GM21367 (cell line): ENCODE results near the gene ADGRD2.

Source experiments
- ATAC-seq: cut with Tn5 transposase; IDR thresholded peaks from one replicate; pipeline ENCODE4 v1.9.1; 2021; ENCODE audit not compliant: unreplicated experiment

ADGRD2 gene

GRCh38 chr9:124495126-124496074 is 45.1 kb downstream of the ADGRD2 start:
- no peak for ATAC-seq

- ATAC-seq, result no peak
Measured at GRCh38 chr9:124496075-124496449, 45.8 kb downstream of the ADGRD2 start.

- no peak for ATAC-seq
Measured at GRCh38 chr9:124496463-124496862, 46.2 kb downstream of the ADGRD2 start.

- no peak for ATAC-seq
Measured at GRCh38 chr9:124497441-124497840, 47.2 kb downstream of the ADGRD2 start.

GRCh38 chr9:124498040-124498439 is 47.8 kb downstream of the ADGRD2 start:
- ATAC-seq, result no peak

GRCh38 chr9:124498499-124499146 is 48.4 kb downstream of the ADGRD2 start:
- no peak for ATAC-seq

- ATAC-seq, result no peak
Measured at GRCh38 chr9:124499216-124499615, 49.0 kb downstream of the ADGRD2 start.

- ATAC-seq, result no peak
Measured at GRCh38 chr9:124500028-124500795, 50.0 kb downstream of the ADGRD2 start.

GRCh38 chr9:124500796-124501611 is 50.8 kb downstream of the ADGRD2 start:
- no peak for ATAC-seq

GRCh38 chr9:124501771-124502320 is 51.6 kb downstream of the ADGRD2 start:
- ATAC-seq, result no peak

GRCh38 chr9:124502711-124503702 is 52.8 kb downstream of the ADGRD2 start:
- no peak for ATAC-seq

GRCh38 chr9:124503713-124504529 is 53.7 kb downstream of the ADGRD2 start:
- ATAC-seq, result no peak

- ATAC-seq, result no peak
Measured at GRCh38 chr9:124504530-124505005, 54.3 kb downstream of the ADGRD2 start.

- ATAC-seq, result no peak
Measured at GRCh38 chr9:124505006-124505900, 55.0 kb downstream of the ADGRD2 start.

- ATAC-seq, result no peak
Measured at GRCh38 chr9:124505901-124506346, 55.7 kb downstream of the ADGRD2 start.

GRCh38 chr9:124506433-124506832 is 56.2 kb downstream of the ADGRD2 start:
- no peak for ATAC-seq
